ENCODE measurements around the gene IQGAP3.

DNA sequence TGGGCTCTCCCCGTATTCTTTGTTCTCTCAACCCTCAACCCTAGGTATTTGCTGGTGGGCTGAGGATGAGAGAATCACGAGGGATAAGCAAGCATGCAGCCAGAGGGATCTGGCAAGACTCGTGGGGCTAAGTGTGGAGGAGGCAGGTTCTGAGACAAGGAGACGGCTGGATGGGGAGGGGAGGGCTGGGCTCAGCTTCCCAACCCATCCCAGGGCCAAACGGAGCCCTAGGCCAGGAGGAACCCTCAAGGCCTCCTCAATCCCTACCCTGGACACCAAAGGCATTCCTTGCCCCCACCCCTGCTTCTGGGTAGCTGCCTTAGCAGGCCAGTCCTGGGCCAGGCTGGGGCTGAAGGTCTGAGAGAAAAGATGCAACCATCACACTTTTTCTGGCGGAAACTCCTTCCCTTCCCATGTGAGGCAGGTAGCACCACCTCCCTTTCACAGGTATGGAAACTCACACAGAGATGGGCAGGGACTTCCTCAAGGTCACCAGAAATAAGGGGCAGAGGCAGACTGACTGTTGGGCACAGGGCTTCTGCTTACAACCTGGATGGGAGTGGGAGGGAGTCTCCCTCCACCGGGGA lies 78.0 kb downstream of the IQGAP3 start:
- TF ChIP-seq, protein P1, sequence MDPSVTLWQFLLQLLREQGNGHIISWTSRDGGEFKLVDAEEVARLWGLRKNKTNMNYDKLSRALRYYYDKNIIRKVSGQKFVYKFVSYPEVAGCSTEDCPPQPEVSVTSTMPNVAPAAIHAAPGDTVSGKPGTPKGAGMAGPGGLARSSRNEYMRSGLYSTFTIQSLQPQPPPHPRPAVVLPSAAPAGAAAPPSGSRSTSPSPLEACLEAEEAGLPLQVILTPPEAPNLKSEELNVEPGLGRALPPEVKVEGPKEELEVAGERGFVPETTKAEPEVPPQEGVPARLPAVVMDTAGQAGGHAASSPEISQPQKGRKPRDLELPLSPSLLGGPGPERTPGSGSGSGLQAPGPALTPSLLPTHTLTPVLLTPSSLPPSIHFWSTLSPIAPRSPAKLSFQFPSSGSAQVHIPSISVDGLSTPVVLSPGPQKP (IDR thresholded peaks at IDR 0.05; ENCODE audit: low read depth, low read length), result no peak
- TF ChIP-seq, protein P2, sequence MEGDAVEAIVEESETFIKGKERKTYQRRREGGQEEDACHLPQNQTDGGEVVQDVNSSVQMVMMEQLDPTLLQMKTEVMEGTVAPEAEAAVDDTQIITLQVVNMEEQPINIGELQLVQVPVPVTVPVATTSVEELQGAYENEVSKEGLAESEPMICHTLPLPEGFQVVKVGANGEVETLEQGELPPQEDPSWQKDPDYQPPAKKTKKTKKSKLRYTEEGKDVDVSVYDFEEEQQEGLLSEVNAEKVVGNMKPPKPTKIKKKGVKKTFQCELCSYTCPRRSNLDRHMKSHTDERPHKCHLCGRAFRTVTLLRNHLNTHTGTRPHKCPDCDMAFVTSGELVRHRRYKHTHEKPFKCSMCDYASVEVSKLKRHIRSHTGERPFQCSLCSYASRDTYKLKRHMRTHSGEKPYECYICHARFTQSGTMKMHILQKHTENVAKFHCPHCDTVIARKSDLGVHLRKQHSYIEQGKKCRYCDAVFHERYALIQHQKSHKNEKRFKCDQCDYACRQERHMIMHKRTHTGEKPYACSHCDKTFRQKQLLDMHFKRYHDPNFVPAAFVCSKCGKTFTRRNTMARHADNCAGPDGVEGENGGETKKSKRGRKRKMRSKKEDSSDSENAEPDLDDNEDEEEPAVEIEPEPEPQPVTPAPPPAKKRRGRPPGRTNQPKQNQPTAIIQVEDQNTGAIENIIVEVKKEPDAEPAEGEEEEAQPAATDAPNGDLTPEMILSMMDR (IDR thresholded peaks at IDR 0.05), result no peak
- TF ChIP-seq RARB (CRISPR knock-in tag; IDR thresholded peaks at IDR 0.05) (no peak), RAD21 (conservative IDR thresholded peaks at IDR 0.05 in 1 of 2, IDR thresholded peaks at IDR 0.05 in 1 of 2) (no peak), POLR2A (IDR thresholded peaks at IDR 0.05; ENCODE audit: low read length) (no peak)
- TF ChIP-seq, protein P3, sequence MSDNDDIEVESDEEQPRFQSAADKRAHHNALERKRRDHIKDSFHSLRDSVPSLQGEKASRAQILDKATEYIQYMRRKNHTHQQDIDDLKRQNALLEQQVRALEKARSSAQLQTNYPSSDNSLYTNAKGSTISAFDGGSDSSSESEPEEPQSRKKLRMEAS (IDR thresholded peaks at IDR 0.05), result no peak
